ENCODE results near the gene ARHGEF26. TPM values are rescaled to one million over a fixed set of nuclear protein-coding genes. Genes with fewer than 3 reads are reported as not detected.

The ARHGEF26 gene
- total and polyA plus RNA-seq, 2 experiments from 2014 or later, result 9.4 to 16.9 TPM

DNA sequence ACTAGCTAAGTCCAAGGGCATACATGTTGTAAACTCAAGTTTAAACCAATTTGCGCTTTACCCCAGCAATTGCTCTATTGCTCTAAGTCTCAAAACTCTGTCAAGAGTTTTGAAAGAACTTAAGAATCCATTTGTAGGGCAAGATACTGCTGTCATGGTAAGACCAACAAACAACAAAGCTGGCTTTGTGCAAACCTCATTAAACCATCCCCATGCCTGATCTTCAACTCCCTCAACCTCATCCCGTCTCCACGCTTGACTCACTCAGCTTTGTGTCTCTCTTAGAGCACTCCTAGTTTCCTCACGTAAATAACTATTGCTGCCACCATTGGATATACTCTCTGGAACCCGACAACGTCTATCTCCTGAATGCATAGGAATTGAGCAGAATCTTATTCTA is 20.6 kb upstream of the ARHGEF26 start:
- no peaks in the 10 kb centered on the region for H3K4me1 ChIP-seq (ENCODE audit: insufficient read depth)
- no peaks in the 10 kb centered on the region for H3F3A ChIP-seq (replicated peaks; ENCODE audit: low read depth)
- H3K4me2 ChIP-seq, result no peak overlapping the region
- Mint-ChIP-seq H3K4me1 (no peaks in the 10 kb centered on the region), H3K27ac (no peak overlapping the region), H3K36me3 (ENCODE audit: low read depth) (no peaks in the 10 kb centered on the region), H3K4me3 (no peak overlapping the region), H3K27me3 (ENCODE audit: insufficient read depth, low read depth, poor library complexity) (no peaks in the 10 kb centered on the region), H3K9me3 (no peaks in the 10 kb centered on the region)
- no peaks in the 10 kb centered on the region for H3K27me3 ChIP-seq (ENCODE audit: insufficient read depth)
- no peaks in the 10 kb centered on the region for H4K20me1 ChIP-seq (replicated peaks; ENCODE audit: insufficient read depth)
- DNase-seq (ENCODE audit: low spot score) (no peak), ATAC-seq (no peak)
- no peak overlapping the region for H2AFZ ChIP-seq
- no peaks in the 10 kb centered on the region for H3K36me3 ChIP-seq (ENCODE audit: insufficient read depth)
- no peaks in the 10 kb centered on the region for H3K79me2 ChIP-seq (replicated peaks; ENCODE audit: insufficient read depth)
- no peak overlapping the region for H3K4me3 ChIP-seq
- H3K9me2 ChIP-seq (ENCODE audit: insufficient read depth), result no peaks in the 10 kb centered on the region
- no peak for TF ChIP-seq ZNF331 (CRISPR knock-in tag; IDR thresholded peaks at IDR 0.05; ENCODE audit: low read depth)
- no peak for TF ChIP-seq CREB1 (CRISPR knock-in tag; IDR thresholded peaks at IDR 0.05; ENCODE audit: low read depth)
- TF ChIP-seq, protein P1, sequence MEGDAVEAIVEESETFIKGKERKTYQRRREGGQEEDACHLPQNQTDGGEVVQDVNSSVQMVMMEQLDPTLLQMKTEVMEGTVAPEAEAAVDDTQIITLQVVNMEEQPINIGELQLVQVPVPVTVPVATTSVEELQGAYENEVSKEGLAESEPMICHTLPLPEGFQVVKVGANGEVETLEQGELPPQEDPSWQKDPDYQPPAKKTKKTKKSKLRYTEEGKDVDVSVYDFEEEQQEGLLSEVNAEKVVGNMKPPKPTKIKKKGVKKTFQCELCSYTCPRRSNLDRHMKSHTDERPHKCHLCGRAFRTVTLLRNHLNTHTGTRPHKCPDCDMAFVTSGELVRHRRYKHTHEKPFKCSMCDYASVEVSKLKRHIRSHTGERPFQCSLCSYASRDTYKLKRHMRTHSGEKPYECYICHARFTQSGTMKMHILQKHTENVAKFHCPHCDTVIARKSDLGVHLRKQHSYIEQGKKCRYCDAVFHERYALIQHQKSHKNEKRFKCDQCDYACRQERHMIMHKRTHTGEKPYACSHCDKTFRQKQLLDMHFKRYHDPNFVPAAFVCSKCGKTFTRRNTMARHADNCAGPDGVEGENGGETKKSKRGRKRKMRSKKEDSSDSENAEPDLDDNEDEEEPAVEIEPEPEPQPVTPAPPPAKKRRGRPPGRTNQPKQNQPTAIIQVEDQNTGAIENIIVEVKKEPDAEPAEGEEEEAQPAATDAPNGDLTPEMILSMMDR (conservative IDR thresholded peaks at IDR 0.05; ENCODE audit: low read depth in 2 of 2), result no peak
- TF ChIP-seq, protein P2, sequence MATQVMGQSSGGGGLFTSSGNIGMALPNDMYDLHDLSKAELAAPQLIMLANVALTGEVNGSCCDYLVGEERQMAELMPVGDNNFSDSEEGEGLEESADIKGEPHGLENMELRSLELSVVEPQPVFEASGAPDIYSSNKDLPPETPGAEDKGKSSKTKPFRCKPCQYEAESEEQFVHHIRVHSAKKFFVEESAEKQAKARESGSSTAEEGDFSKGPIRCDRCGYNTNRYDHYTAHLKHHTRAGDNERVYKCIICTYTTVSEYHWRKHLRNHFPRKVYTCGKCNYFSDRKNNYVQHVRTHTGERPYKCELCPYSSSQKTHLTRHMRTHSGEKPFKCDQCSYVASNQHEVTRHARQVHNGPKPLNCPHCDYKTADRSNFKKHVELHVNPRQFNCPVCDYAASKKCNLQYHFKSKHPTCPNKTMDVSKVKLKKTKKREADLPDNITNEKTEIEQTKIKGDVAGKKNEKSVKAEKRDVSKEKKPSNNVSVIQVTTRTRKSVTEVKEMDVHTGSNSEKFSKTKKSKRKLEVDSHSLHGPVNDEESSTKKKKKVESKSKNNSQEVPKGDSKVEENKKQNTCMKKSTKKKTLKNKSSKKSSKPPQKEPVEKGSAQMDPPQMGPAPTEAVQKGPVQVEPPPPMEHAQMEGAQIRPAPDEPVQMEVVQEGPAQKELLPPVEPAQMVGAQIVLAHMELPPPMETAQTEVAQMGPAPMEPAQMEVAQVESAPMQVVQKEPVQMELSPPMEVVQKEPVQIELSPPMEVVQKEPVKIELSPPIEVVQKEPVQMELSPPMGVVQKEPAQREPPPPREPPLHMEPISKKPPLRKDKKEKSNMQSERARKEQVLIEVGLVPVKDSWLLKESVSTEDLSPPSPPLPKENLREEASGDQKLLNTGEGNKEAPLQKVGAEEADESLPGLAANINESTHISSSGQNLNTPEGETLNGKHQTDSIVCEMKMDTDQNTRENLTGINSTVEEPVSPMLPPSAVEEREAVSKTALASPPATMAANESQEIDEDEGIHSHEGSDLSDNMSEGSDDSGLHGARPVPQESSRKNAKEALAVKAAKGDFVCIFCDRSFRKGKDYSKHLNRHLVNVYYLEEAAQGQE (IDR thresholded peaks at IDR 0.05; ENCODE audit: unreplicated experiment), result no peak
- TF ChIP-seq ZNF114 (CRISPR knock-in tag; IDR thresholded peaks at IDR 0.05), result no peak
- TF ChIP-seq, protein P3, sequence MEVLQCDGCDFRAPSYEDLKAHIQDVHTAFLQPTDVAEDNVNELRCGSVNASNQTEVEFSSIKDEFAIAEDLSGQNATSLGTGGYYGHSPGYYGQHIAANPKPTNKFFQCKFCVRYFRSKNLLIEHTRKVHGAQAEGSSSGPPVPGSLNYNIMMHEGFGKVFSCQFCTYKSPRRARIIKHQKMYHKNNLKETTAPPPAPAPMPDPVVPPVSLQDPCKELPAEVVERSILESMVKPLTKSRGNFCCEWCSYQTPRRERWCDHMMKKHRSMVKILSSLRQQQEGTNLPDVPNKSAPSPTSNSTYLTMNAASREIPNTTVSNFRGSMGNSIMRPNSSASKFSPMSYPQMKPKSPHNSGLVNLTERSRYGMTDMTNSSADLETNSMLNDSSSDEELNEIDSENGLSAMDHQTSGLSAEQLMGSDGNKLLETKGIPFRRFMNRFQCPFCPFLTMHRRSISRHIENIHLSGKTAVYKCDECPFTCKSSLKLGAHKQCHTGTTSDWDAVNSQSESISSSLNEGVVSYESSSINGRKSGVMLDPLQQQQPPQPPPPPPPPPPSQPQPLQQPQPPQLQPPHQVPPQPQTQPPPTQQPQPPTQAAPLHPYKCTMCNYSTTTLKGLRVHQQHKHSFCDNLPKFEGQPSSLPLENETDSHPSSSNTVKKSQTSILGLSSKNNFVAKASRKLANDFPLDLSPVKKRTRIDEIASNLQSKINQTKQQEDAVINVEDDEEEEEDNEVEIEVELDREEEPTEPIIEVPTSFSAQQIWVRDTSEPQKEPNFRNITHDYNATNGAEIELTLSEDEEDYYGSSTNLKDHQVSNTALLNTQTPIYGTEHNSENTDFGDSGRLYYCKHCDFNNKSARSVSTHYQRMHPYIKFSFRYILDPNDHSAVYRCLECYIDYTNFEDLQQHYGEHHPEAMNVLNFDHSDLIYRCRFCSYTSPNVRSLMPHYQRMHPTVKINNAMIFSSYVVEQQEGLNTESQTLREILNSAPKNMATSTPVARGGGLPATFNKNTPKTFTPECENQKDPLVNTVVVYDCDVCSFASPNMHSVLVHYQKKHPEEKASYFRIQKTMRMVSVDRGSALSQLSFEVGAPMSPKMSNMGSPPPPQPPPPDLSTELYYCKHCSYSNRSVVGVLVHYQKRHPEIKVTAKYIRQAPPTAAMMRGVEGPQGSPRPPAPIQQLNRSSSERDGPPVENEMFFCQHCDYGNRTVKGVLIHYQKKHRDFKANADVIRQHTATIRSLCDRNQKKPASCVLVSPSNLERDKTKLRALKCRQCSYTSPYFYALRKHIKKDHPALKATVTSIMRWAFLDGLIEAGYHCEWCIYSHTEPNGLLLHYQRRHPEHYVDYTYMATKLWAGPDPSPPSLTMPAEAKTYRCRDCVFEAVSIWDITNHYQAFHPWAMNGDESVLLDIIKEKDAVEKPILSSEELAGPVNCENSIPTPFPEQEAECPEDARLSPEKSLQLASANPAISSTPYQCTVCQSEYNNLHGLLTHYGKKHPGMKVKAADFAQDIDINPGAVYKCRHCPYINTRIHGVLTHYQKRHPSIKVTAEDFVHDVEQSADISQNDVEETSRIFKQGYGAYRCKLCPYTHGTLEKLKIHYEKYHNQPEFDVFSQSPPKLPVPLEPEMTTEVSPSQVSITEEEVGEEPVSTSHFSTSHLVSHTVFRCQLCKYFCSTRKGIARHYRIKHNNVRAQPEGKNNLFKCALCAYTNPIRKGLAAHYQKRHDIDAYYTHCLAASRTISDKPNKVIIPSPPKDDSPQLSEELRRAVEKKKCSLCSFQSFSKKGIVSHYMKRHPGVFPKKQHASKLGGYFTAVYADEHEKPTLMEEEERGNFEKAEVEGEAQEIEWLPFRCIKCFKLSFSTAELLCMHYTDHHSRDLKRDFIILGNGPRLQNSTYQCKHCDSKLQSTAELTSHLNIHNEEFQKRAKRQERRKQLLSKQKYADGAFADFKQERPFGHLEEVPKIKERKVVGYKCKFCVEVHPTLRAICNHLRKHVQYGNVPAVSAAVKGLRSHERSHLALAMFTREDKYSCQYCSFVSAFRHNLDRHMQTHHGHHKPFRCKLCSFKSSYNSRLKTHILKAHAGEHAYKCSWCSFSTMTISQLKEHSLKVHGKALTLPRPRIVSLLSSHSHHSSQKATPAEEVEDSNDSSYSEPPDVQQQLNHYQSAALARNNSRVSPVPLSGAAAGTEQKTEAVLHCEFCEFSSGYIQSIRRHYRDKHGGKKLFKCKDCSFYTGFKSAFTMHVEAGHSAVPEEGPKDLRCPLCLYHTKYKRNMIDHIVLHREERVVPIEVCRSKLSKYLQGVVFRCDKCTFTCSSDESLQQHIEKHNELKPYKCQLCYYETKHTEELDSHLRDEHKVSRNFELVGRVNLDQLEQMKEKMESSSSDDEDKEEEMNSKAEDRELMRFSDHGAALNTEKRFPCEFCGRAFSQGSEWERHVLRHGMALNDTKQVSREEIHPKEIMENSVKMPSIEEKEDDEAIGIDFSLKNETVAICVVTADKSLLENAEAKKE (CRISPR knock-in tag; IDR thresholded peaks at IDR 0.05), result no peak
- TF ChIP-seq, protein P4, sequence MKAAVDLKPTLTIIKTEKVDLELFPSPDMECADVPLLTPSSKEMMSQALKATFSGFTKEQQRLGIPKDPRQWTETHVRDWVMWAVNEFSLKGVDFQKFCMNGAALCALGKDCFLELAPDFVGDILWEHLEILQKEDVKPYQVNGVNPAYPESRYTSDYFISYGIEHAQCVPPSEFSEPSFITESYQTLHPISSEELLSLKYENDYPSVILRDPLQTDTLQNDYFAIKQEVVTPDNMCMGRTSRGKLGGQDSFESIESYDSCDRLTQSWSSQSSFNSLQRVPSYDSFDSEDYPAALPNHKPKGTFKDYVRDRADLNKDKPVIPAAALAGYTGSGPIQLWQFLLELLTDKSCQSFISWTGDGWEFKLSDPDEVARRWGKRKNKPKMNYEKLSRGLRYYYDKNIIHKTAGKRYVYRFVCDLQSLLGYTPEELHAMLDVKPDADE (IDR thresholded peaks at IDR 0.05), result no peak
- no peak overlapping the region for H3K27ac ChIP-seq (ENCODE audit: low read depth)

Data from GM23338 (cell line).